Measurements from ENCODE around the gene FZD1.

Gene FZD1

DNA sequence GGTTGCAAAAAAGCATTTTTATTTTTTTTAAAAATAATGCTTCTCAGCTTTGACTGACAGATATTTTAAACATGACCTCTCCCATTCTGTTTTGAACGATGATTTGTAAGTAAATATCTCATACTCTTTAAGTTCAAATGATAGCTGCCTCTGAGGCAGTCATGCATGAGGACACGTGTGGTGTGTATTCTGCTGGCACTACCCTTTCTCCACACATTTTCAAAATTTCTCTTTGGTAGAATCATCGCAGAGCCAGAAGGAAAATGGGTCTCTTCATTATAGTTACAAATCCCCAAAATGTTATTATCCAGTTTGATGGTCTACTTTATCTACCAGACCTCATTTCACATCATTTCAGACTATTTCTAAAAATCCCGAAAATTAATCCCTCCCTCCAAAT is 55.1 kb downstream of the FZD1 start:
- Histone ChIP-seq H3K9me3 (no peaks in the 10 kb centered on the region), H3K4me3 (no peak overlapping the region), H3K27me3 (ENCODE audit: low read depth) (no peaks in the 10 kb centered on the region), H3K36me3 (replicated peaks) (no peaks in the 10 kb centered on the region), H3K4me1 (no peaks in the 10 kb centered on the region)
- in situ Hi-C loops (cut with MboI; ENCODE audit: low sequenced_read_pairs) = no loop called here
- DNase-seq (ENCODE audit: low spot score in 2 of 2) = no peak

DNA sequence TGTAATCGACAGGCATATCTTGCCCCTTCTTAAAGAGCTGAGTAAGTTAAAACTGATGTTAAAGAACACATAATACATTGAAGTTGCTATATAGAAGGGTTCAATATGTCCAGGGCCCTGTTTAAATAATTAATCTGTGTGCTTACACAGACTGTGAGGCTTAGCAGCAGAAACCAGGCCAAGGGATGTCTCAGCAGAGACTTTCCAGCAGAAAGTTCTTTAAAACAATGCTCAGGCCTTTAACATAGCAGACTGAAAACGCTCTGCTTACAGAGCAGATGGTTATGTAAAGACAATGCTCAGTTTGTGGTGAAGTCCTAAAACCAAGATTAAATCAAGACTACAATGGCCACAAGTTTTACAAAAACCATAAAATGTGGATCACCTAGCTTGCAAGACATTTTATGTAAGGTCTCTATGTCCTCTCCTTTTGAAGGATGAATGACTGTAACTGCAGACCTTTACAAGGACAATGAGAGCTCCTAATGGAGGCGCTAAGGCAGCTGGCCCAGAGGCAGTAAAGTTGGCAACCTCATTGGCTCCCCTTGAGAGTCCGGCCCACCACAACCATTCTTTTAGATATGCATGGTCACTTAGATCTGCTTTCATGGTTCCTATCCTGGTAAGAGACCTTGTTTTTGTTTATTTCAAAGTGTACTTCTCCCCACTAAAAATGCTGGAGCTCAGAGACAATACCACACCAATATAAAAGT is 56.3 kb downstream of the FZD1 start:
- Histone ChIP-seq H3K27me3 (ENCODE audit: low read depth) (no peaks in the 10 kb centered on the region), H3K4me1 (no peaks in the 10 kb centered on the region), H3K4me3 (no peak overlapping the region), H3K36me3 (replicated peaks) (no peaks in the 10 kb centered on the region), H3K9me3 (no peaks in the 10 kb centered on the region)
- no peak for DNase-seq (ENCODE audit: low spot score in 2 of 2)
- in situ Hi-C loops (cut with MboI; ENCODE audit: low sequenced_read_pairs) = no loop called here

Measured in HAP-1 (cell line).